DND-41 (cell line): Measurements from ENCODE around the gene SLC4A5.

Source experiments
- ATAC-seq: fragments of 200-7000 bp; cut with Tn5 transposase; 3 replicates; pipeline ENCODE4 v1.9.1; 2021; ENCODE audit warnings: low read depth; ENCODE audit not compliant: insufficient read depth
- DNase-seq: peaks from one replicate; pipeline ENCODE4 v3.0.0-alpha.2; 2020
- H2AFZ ChIP-seq: 2 replicates; pipeline ENCODE4 v1.6.0; 2012; ENCODE audit warnings: low read depth, low read length
- H3K27ac ChIP-seq: 2 replicates; pipeline ENCODE4 v1.5.1; 2012; ENCODE audit warnings: low read length, inconsistent platforms
- H3K27me3 ChIP-seq: fragments of 200-600 bp; sonication (generic); 2 replicates; pipeline ENCODE4 v1.6.0; 2012; ENCODE audit warnings: low read length, mild to moderate bottlenecking, inconsistent platforms; ENCODE audit not compliant: insufficient read depth, poor library complexity
- H3K36me3 ChIP-seq: 2 replicates; pipeline ENCODE4 v1.5.1; 2012; ENCODE audit warnings: low read length, inconsistent platforms; ENCODE audit not compliant: insufficient read depth
- H3K4me1 ChIP-seq: 2 replicates; pipeline ENCODE4 v1.5.1; 2012; ENCODE audit warnings: mild to moderate bottlenecking, low read length; ENCODE audit not compliant: insufficient read depth
- H3K4me2 ChIP-seq: 2 replicates; pipeline ENCODE4 v1.6.0; 2012; ENCODE audit warnings: mild to moderate bottlenecking, moderate library complexity, low read length, inconsistent platforms; ENCODE audit not compliant: insufficient read depth
- H3K4me3 ChIP-seq, 2 experiments: fragments of 200-600 bp in 1 of 2; shearing (Covaris generic) in 1 of 2; 2 replicates each; pipeline ENCODE4 v1.5.1; 2012 to 2016; ENCODE audit warnings: inconsistent platforms in 2 of 2, low read length in 2 of 2, mild to moderate bottlenecking in 2 of 2, low read depth in 1 of 2, moderate library complexity in 1 of 2
- H3K79me2 ChIP-seq: 2 replicates; pipeline ENCODE4 v1.6.0; 2012; ENCODE audit warnings: low read length, inconsistent platforms; ENCODE audit not compliant: insufficient read depth
- H3K9ac ChIP-seq: 2 replicates; pipeline ENCODE4 v1.6.0; 2012; ENCODE audit warnings: low read depth, mild to moderate bottlenecking, inconsistent platforms, low read length, moderate library complexity
- H3K9me3 ChIP-seq: 2 replicates; pipeline ENCODE4 v1.5.1; 2012; ENCODE audit warnings: low read length, moderate library complexity, mild to moderate bottlenecking, inconsistent platforms; ENCODE audit not compliant: insufficient read depth, severe bottlenecking
- H4K20me1 ChIP-seq: 2 replicates; pipeline ENCODE4 v1.6.0; 2012; ENCODE audit warnings: low read length; ENCODE audit not compliant: insufficient read depth
- CTCF ChIP-seq: IDR thresholded peaks from 2 replicates; pipeline ENCODE4 v1.5.1; 2012; ENCODE audit warnings: borderline replicate concordance, low read length, moderate library complexity, mild to moderate bottlenecking; ENCODE audit not compliant: poor library complexity, severe bottlenecking; ENCODE audit errors: extremely low read depth
- EZH2 ChIP-seq: IDR thresholded peaks from 3 replicates; pipeline ENCODE4 v1.6.1; 2012; ENCODE audit warnings: borderline replicate concordance, low read depth, mild to moderate bottlenecking, moderate library complexity, low read length, inconsistent platforms; ENCODE audit not compliant: severe bottlenecking

SLC4A5 gene

GRCh38 chr2:74179063-74179865 lies 164.0 kb downstream of the SLC4A5 start:
- H3K36me3 ChIP-seq, result peaks cover 10% of the 10 kb centered on the region
- ATAC-seq (no peak), DNase-seq (no peak)
- peaks cover 50% of the 10 kb centered on the region for H3K79me2 ChIP-seq
- H4K20me1 ChIP-seq, result peaks cover 36% of the 10 kb centered on the region
- H3K4me1 ChIP-seq, result peaks cover 34% of the 10 kb centered on the region
- H3K9ac ChIP-seq, result peak overlapping the region; percentile 100
- peak overlapping the region; percentile 85 for H2AFZ ChIP-seq
- peak; percentile 43 for TF ChIP-seq CTCF
- TF ChIP-seq EZH2, result no peak
- peak overlapping the region; percentile 61 for H3K27ac ChIP-seq
- H3K9me3 ChIP-seq, result no peaks in the 10 kb centered on the region
- peak overlapping the region; percentile 100; a peak in 3 of 4 replicates for H3K4me3 ChIP-seq
- peak overlapping the region; percentile 85 for H3K4me2 ChIP-seq
- no peaks in the 10 kb centered on the region for H3K27me3 ChIP-seq

GRCh38 chr2:74178211-74179062 lies 164.8 kb downstream of the SLC4A5 start, which contains the start of gene MOB1A:
Gene MOB1A, minus strand, starts transcription at chr2:74178879. Its CDS starts 205 bp downstream, at chr2:74178674.
- H3K36me3 ChIP-seq, result peaks cover 10% of the 10 kb centered on the region
- H3K4me3 ChIP-seq, result peak within 1 kb of the TSS; percentile 100
- H3K4me1 ChIP-seq, result peaks cover 34% of the 10 kb centered on the region
- DNase-seq (peak; percentile 99), ATAC-seq (peak; percentile 96)
- H4K20me1 ChIP-seq, result peaks cover 38% of the 10 kb centered on the region
- no peaks in the 10 kb centered on the region for H3K9me3 ChIP-seq
- TF ChIP-seq CTCF (no peak), EZH2 (no peak)
- H3K79me2 ChIP-seq, result peaks cover 58% of the 10 kb centered on the region
- H3K4me2 ChIP-seq, result peak within 1 kb of the TSS; percentile 85
- H3K27me3 ChIP-seq, result no peaks in the 10 kb centered on the region
- H2AFZ ChIP-seq, result peak within 1 kb of the TSS; percentile 91
- peak within 1 kb of the TSS; percentile 93 for H3K27ac ChIP-seq
- H3K9ac ChIP-seq, result peak within 1 kb of the TSS; percentile 100

- Histone ChIP-seq H3K4me3 (peak overlapping the region; percentile 100), H3K4me1 (peaks cover 34% of the 10 kb centered on the region), H2AFZ (peak overlapping the region; percentile 91; the same call in 1 of the 2 replicates), H3K27me3 (no peaks in the 10 kb centered on the region), H3K36me3 (peaks cover 14% of the 10 kb centered on the region), H4K20me1 (peaks cover 43% of the 10 kb centered on the region), H3K9ac (peak overlapping the region; percentile 100), H3K9me3 (no peaks in the 10 kb centered on the region), H3K4me2 (peak overlapping the region; percentile 85), H3K79me2 (peaks cover 66% of the 10 kb centered on the region), H3K27ac (peak overlapping the region; percentile 93)
- ATAC-seq (no peak), DNase-seq (no peak)
- no peak for TF ChIP-seq EZH2
- TF ChIP-seq CTCF, result no peak
These were observed 165.5 kb downstream of the SLC4A5 start for GRCh38 chr2:74177696-74178095.
